B cell (primary cell): ENCODE measurements around the gene RDH13.

ENCODE experiments used
- EZH2 ChIP-seq: IDR thresholded peaks from 2 replicates; pipeline ENCODE4 v1.6.1; 2012; ENCODE audit warnings: borderline replicate concordance, low read depth, mild to moderate bottlenecking, moderate library complexity, low read length; ENCODE audit not compliant: insufficient read depth, poor library complexity, severe bottlenecking
- TF ChIP-seq, protein P1 (sequence below): fragments of 200-600 bp; IDR thresholded peaks from one replicate; pipeline ENCODE4 v1.8.0; 2022; ENCODE audit warnings: antibody characterized with exemption, mild to moderate bottlenecking

DNA sequence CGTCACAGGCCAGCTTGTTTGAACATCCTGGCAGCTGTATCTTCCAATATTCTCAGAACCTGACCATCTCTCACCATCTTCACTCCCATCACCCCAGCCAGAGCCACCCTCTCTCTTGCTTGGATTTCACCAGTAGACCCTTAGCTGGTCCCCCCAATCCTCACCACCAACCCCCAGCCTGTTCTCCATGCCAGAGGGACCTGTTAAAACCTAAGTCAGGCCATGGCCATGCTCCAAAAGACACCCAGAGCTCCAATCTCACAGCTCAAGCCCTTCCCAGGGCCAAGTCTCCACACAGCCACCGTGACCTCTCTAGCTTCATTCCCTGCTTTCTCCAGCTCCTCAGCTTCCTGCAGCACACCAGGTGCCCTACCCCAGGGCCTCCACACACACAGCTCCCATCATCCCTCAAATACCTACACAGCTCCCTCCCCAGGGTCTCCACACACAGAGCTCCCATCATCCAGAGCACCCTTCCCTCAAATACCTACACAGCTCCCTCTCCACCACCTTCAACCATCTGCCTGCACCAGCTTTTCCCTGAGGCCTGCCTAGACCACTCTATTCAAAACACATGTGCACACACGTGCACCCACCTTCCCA is 26.5 kb upstream of the RDH13 start:
- TF ChIP-seq, protein P1, sequence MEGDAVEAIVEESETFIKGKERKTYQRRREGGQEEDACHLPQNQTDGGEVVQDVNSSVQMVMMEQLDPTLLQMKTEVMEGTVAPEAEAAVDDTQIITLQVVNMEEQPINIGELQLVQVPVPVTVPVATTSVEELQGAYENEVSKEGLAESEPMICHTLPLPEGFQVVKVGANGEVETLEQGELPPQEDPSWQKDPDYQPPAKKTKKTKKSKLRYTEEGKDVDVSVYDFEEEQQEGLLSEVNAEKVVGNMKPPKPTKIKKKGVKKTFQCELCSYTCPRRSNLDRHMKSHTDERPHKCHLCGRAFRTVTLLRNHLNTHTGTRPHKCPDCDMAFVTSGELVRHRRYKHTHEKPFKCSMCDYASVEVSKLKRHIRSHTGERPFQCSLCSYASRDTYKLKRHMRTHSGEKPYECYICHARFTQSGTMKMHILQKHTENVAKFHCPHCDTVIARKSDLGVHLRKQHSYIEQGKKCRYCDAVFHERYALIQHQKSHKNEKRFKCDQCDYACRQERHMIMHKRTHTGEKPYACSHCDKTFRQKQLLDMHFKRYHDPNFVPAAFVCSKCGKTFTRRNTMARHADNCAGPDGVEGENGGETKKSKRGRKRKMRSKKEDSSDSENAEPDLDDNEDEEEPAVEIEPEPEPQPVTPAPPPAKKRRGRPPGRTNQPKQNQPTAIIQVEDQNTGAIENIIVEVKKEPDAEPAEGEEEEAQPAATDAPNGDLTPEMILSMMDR, result no peak
- TF ChIP-seq EZH2, result no peak
